GM19438 (cell line): ENCODE data around the gene BCOR.
A peak's percentile ranks its signal among the peaks of the same experiment; 100 is the strongest.

ENCODE experiments used
- ATAC-seq: cut with Tn5 transposase; IDR thresholded peaks from one replicate; pipeline ENCODE4 v1.9.1; 2021; ENCODE audit warnings: low read depth; ENCODE audit not compliant: unreplicated experiment

Gene BCOR

DNA sequence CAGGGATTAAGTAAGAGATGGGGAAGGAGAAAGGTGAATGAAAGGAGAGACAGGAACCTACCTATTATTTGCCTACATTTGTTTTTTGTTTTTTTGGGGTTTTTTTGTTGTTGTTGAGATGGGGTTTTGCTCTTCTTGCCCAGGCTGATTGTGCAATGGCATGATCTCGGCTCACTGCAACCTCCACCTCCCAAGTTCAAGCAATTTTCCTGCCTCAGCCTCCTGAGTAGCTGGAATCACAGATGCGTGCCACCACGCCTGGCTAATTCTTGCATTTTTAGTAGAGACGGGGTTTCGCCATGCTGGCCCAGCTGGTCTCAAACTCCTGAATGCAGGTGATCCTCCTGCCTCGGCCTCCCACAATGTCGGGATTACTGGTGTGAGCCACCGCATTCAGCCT, 57.9 kb downstream of the BCOR start:
- ATAC-seq, result no peak

DNA sequence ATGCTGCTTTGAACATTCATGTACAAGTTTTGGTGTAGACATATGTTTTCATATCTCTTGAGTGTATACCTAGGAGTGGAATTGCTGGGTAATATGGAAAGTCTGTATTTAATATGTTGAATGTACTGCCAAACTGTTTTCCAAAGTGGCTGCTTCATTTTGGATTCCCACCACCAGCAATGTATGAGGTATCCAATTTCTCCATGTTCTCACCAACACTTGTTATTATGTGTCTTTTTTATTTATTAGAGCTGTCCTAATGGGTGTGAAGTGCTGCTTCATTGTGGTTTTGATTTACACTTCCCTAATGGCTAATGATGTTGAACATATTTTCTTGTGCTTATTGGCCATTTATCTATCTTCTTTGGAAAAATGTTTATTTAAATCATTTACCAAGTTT, 60.4 kb downstream of the BCOR start:
- no peak for ATAC-seq

DNA sequence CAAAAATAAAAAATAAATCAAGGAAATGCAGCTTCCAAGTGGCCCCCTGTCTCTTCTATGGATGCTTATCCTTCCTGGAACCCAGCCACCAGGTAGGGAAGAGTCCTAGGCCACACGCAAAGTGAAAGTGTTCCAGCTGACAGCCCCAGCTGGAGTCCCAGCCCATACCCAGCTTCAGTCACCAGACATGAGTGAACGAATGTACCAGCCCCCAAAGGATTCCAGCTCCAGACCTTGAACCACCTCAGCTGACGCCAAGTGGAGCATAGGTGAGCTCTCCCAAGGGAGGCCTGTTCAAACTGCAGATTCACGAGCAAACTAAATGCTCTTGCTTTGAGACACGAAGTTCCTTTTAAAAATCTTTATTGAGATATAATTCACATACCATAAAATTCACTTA, 62.0 kb downstream of the BCOR start:
- ATAC-seq, result no peak

DNA sequence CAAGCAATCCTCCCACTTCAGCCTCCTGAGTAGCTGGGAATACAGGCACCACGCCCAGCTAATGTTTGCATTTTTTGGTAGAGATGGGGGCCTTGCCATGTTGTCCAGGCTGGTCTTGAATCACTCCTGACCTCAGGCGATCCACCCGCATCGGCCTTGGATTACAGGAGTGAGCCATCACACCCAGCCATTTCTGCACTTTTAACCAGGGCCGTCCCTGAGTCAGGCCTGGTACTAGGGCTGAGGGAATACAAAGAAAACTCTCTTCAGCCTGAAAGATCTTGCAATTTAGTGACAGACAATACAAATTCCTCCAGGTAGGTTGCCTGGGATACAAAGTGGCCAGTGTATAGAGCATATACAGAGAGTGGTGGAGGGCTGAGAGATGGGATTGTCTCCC, 65.8 kb downstream of the BCOR start:
- no peak for ATAC-seq

DNA sequence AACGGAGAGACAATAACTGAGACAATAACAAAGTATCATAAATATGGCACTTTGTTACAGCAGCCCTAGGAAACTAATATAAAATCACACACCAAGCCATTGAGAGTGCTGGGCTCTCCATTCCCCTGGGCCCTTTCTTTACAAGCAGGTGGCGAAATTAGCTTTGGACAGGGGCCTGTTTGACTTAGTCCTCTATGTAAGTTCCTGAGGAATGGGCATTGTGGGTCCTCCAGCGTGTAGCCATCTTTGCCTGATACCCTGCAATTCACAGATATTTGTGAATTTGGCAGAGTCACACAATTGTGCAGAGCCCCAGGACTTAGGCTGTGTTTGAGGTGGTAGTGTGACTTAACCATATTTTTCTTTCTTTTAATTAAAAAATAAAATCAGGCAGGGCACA, 67.6 kb downstream of the BCOR start:
- no peak for ATAC-seq

DNA sequence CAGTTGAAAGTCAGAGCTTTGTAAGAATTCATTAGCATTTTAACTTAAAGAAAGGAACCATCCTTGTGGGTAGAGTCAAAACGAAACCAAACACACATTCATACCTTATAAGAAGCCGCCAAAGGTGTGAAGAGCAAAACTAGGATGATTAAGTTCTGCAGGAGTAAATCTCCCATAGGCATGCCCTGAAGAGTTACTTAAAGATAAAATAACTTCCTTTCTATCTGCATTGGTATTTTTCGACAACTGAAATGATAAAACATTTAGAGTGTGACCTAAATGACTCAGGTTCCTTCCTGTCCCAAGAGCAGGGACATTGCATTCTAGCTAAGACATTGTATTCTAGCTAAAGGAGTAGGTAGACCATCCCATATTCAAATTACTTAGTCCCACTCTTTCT, 75.3 kb downstream of the BCOR start:
- ATAC-seq, result no peak

DNA sequence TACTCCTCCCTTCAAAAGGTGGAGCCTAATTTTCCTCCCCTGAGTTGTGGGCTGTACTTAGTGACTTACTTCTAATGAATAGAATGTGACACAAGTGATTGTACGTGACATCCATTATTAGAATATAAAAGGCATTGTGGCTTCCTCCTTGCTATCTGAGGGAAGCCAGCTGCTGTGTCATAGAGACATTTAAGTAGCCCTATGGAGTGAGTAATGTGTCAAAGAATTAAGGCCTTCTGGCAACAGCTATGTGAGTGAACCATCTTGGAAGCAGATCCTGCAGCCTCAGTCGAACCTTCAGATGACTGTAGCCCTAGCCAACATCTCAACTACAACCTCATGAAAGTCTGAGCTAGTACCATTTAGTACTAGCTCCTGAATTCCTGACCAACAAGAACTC, 76.1 kb downstream of the BCOR start:
- no peak for ATAC-seq

DNA sequence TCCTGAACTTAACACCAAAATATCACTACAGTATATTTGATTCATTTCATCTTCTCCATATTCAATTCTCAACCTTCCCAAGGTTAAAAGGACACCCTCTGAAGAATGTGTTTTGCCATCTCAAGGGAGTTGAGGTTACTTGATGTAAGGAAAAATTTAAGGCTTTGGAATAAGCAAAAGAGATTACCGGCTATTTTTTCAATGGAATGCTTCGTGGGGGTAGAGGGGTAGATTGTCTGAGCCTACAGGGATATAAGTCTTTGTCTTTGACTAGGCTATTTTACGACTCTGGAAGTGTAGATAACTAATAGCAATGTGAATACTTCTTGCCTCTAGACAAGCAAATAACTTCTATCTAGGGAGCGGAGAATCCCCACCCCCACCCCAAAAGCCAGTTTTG, 78.2 kb downstream of the BCOR start:
- no peak for ATAC-seq

DNA sequence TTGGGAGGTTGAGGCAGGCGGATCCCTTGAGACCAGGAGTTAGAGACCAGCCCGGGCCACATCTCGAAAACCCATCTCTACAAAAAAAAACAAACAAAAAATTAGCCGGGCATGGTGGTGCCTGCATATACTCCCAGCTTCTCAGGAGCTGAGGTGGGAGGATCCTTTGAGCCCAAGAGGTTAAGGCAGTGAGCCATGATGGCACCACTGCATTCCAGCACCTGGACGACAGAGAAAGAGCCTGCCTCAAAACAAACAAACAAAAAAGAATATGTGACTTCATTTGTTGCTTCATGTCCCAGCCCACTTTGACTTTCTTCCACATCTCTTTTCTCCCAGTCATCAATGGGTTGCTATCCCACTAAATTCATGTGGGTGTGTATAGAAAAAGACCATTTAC, 79.7 kb downstream of the BCOR start:
- no peak for ATAC-seq

DNA sequence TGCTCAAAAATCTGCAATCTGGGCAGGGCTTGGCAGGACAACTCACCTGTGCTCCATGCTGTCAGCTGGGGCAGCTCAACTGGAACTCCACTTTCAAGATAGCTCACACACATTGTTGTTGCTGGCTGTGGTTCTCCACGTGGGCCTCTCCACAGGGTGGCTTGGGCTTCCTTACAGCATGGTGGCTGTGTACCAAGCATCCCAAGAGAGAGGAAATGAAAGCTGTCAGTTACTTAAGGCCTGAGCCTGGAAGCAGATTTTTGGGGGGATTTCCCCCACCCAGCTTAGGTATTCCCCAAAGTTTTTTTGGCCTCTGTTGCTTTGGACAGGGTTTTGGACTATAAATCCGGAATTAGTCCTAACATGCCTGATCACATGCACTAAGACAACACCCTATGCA, 81.0 kb downstream of the BCOR start:
- no peak for ATAC-seq

DNA sequence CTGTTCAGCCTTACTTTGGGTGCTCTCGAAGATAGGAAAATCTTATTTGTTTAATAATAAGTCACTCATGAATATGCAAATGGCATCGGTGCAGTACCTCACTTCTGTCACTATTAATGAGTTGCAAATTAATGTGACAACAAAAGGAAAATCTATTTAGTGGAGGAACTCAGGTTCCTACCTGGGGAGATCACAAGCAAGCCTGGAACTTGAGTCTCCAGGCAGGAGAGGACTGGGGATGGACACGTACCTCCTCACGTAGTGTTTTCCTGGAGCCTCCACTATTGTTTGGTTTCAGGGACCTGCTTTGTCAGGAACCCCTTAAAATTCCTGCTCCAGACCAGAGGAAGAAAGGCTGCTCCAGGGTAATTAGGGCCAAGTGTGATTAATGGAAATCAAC, 82.1 kb downstream of the BCOR start:
- no peak for ATAC-seq

DNA sequence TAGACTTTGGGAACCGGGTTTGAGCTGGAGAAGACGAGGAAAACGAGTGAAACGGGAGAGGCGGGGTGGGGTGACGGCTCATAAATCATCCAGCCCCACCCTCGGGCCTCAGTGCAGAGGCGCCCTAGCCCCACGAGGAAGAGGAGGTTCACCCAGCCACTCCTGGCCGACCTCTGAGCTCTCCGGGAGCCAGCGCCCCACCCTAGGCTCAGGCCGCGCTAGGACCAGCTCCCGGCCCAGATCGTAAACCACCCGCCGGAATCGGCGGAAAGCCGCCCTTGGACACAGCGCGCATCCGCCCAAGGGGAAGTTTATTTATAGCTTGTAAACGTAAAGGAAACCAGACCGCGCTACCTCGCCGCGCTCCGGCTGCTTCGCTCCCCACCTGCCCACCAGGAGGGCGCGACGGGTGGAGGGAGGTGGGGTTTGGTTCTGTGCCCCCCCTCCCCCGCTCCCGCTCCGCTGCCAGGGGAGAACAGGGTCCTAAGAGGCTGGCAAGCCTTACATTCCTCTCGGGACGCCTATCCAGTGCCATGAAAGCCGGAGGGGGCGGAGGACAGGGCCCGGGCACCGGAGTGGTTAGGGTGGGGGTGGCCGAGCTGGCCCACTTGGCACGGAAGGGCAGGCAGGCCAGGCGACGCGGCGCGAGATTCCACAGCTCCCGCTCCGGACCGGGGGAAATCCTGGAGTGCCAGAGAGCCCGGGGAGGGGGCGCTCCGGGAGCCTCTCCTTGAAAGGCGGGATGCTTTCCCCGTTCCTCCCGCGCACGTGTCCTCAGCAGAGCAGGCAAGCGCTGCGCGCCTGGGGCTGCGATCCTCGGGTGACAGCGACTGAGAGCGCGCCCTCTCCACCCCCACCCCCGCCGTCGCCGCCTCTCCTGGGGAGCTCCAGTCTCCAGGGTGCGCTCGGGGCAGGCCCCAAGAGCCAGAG, 84.2 kb downstream of the BCOR start:
- peak; percentile 42 for ATAC-seq

DNA sequence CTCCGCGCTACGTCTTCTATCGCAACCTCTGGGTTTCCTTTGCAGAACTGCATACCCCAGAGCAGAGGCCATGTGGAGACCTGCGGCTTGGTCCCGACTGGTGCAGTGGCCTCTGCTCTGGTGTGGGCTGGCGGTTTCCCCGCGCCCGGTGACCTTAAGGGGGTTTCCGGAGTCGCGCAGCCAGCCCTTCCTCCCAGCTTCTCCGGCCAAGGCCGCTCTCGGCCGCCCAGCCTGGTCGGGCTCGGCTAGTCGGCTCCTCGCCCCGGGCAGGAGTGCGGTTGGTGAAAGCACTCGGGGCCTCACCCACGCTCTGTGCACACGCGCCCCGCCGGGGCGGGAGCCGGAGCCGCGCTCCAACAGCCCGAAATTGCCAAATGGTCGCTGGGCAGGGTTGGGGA, 84.9 kb downstream of the BCOR start:
- ATAC-seq, result peak; percentile 33

DNA sequence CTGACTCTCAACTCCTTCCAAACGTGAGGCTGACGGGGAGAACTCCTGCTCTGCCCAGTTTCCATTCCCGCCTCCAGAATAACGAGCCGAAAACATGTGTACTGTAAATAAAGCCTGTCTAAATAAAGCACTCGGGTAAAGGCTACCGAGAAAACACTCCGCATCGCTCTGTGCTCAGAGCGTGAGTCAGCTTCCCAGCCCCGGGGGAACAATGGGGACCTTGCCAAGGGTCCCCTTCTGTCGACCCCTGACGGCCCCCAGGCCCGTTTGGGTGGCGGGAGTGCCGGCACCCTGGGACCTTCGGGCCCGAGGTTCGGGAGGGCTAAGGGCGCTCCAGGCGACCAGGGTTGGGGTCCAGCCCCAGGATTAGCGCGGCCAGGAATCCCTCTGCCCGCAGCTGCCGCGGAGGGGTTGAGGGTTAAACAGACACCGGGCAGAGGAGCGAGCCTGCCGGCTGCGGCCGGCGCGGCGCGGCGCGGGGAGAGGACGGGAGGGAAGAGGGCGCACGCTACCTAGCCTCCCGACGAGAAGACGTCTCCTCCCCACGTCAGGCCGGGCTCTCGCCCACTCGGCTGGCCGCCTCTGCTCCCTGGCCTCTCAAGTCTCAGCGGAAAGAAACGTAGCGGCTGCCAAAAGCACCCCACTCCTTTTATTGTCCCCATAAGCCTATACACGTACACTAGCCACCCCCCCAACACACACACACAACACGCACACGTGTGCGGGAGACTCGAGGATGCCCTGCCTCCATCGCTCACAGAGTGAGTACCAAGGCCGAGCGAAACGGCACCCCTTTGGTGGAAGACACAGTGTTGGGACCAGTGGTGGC, 85.5 kb downstream of the BCOR start:
- ATAC-seq, result no peak

DNA sequence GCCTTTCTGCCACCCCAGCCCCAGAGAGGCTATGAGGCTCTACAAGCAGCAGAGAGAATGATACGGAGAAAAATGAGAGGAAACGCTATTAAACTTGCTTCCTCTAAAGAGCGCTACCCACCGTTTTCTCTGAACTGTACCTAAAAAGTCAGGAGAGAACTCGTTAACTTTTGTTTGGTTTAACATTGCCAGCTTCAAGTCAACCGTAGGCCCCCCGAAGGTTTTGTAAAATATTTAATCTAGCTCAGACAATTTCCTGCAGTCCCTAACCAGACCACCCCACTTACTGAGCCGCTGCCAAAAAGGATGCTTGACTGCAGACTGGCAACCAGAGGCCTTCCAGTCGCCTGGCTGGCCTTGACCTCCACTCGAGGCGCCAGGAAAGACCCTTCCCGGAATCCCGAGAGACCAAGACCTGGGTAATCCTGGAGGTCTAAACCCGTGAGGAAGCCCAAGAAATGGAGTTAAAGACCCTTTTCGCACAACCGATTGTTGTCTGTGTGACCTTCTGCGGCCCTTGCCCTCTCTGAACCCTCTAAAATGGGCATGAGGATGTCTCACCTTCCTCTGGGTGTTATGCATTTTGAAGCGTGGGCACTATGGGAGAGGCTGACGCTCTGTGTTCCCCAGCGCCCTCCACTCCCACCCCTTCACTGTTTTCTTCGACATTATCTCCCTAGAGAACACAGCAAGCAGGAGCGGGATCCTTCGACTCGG, 86.3 kb downstream of the BCOR start:
- no peak for ATAC-seq

DNA sequence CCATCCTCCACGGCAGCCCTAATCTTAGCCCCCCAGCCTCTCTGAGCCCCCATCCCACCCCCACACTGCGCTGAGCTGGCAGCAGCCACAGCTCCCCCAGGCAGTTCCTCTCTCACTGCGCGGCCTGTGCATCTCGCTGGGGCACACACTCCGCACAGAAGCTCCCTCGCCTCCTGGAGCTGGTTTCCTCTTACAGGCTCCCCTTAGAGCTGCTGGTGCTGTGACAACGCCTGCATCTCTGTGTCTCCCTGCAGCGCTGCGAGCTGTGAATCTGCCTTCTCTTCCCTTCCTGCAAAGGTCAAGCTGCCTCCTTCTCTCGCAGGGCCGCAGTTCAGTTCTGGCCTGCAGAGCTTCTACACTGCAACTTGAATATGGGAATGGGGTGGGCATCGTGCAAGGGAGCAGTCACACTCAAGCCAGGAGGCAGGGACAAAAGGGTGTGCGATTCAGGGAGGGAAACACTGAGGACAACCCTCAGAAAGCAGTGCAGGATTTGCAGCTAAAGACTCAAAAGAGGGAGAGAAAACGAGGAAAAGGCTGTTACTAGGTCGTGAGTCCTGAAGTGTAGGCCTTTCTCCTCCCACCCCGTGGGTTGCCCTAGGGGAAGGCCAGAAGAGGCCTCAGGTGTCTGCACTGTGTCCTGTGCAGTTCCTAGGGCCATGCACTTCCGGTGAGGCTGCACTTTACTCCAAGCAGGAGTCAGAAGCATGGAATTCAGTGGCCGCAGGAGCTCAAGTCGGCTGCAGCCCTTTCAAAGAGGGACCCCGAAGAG, 87.0 kb downstream of the BCOR start:
- no peak for ATAC-seq

DNA sequence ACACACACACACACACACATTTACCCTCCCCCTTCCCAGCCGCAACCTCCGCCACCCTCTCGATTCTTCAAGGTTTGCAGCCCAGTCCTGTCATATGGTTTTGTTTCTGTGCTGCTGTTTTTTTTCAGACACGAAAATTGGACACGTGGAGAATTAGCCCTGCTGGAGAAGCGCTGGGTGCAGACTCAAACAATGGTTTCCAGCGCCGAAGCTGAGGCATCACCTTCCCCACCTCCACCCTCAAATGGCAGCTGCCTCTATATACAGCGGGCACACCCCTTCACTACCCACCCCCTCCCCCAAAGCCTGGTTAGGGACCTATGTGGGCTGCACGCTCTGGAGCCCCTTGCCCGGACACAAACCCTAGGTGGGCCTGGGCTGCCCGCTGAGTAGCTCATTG, 87.9 kb downstream of the BCOR start:
- ATAC-seq, result no peak

DNA sequence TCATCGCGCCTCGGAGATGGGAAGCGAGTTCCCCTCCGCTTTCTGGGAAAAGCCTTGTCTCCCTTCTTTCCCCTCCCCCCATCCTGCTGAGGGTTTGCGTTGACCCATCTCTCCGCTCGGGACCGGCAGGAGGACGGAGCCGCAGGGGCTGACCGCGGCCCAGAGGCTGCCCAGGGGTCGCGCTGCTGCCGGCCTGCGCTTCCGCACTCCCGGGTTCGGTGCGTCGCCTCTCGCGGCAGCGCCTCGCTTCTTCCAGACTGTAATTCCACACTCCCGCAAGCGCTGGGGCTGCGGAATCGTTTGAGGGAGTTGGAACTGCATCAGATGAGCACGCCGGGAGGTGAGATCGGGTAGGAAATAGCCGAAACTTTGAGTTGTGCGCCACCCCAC, 88.3 kb downstream of the BCOR start:
- no peak for ATAC-seq

DNA sequence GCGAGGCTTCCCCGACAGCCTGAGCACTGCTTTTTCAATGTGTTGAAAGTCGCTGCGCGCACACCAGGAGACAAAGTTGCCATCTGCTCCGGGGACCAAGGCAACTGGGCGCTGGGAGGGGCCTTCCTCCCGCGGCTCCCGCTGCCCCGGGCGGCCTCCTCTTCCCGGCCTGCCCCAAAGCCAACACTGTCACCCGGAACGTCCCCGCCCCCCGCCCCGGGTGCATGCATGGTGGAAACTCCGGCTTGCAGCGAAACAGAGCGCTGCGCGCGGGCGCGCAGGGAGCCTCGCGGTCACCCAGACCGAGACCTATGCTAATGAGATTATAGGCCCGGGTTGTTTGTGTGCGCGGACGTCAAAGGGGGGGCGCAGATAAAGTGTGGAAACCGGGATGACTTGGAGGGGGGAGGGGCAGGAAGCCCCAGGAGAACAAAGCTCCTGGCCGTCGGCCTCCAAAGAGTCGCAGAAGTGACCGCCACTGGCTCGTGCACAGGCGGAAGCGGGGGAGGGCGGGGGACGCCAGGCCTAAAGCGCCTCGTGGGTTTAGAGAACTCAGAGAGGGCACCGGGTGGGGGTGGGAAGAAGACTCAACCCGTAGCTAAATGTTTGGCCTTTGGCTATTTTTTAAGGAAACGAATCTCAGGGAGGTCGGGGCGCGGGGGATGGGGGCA, 88.8 kb downstream of the BCOR start:
- ATAC-seq, result no peak
